Measurements from ENCODE around the gene NME3. TPM values are rescaled to one million over a fixed set of nuclear protein-coding genes. Genes with fewer than 3 reads are reported as not detected.
"Not testable (repeated sequence)": the region's sequence is repeated elsewhere in the genome, so short reads cannot be mapped to it uniquely, and the experiment has no call there.

The NME3 gene
- total and polyA plus RNA-seq, 9 donors = 68.6 to 129 (median 87.4) TPM; not detected in 1

GRCh38 chr16:1809281-1809801 lies 38.0 kb upstream of the NME3 start:
- intact Hi-C loops (cut with DNase I) = no loop called here
- no peaks in the 10 kb centered on the region for H3K4me1 ChIP-seq (ENCODE audit: insufficient read depth)
- H3K36me3 ChIP-seq = no peaks in the 10 kb centered on the region
- DNase-seq = peak in 1 of 5 donors; percentile 19
- no peak overlapping the region for H3K27ac ChIP-seq
- no peaks in the 10 kb centered on the region for H3K27me3 ChIP-seq
- WGBS, 3 donors = 65 to 80% (median 74%) methylated on average over 24 to 28 of the region's 28 CpGs
- no peaks in the 10 kb centered on the region for H3K9me3 ChIP-seq
- TF ChIP-seq, protein P1, sequence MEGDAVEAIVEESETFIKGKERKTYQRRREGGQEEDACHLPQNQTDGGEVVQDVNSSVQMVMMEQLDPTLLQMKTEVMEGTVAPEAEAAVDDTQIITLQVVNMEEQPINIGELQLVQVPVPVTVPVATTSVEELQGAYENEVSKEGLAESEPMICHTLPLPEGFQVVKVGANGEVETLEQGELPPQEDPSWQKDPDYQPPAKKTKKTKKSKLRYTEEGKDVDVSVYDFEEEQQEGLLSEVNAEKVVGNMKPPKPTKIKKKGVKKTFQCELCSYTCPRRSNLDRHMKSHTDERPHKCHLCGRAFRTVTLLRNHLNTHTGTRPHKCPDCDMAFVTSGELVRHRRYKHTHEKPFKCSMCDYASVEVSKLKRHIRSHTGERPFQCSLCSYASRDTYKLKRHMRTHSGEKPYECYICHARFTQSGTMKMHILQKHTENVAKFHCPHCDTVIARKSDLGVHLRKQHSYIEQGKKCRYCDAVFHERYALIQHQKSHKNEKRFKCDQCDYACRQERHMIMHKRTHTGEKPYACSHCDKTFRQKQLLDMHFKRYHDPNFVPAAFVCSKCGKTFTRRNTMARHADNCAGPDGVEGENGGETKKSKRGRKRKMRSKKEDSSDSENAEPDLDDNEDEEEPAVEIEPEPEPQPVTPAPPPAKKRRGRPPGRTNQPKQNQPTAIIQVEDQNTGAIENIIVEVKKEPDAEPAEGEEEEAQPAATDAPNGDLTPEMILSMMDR (IDR thresholded peaks at IDR 0.05) = no peak
- TF ChIP-seq POLR2A (IDR thresholded peaks at IDR 0.05) (no peak), EP300 (IDR thresholded peaks at IDR 0.05) (no peak)
- H3K4me3 ChIP-seq = no peak overlapping the region

- 77 to 84% (median 79%) methylated on average over 18 of the region's 18 CpGs for WGBS, 3 donors
- Histone ChIP-seq H3K36me3 (no peaks in the 10 kb centered on the region), H3K27me3 (no peaks in the 10 kb centered on the region), H3K27ac (no peak overlapping the region), H3K4me1 (ENCODE audit: insufficient read depth) (no peaks in the 10 kb centered on the region), H3K4me3 (no peak overlapping the region), H3K9me3 (no peaks in the 10 kb centered on the region)
- intact Hi-C loops (cut with DNase I) = no loop called here
- no peak for TF ChIP-seq EP300 (IDR thresholded peaks at IDR 0.05)
- no peak for TF ChIP-seq POLR2A (IDR thresholded peaks at IDR 0.05)
- TF ChIP-seq, protein P1 (IDR thresholded peaks at IDR 0.05) = no peak
- no peak for DNase-seq
Observed at GRCh38 chr16:1808691-1809090, 37.3 kb upstream of the NME3 start.

DNA sequence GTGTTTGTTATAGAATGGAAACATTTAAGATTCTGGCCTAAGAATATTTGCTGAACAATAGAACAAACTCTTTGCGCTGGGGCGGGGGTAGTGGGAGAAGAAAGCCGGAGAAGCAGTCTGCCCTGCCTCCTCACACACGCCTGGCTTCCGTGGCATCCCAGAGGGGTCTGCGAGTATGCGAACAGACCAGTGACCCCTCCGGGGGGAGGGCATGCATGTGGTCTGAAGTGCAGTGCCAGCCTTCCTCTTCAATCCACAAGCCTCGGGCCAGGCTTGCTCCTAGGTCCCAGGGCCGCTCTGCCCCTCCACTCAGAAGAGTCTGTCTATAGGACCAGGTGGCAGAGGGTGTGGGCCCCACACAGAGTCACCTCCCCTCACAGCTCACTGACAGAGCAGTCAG lies 36.3 kb upstream of the NME3 start:
- 87 to 88% (median 88%) methylated on average over 10 of the region's 10 CpGs for WGBS, 3 donors
- Histone ChIP-seq H3K9me3 (no peaks in the 10 kb centered on the region), H3K36me3 (no peaks in the 10 kb centered on the region), H3K4me3 (no peak overlapping the region), H3K27ac (no peak overlapping the region), H3K27me3 (no peaks in the 10 kb centered on the region), H3K4me1 (ENCODE audit: insufficient read depth) (no peaks in the 10 kb centered on the region)
- TF ChIP-seq, protein P1 (IDR thresholded peaks at IDR 0.05) = no peak
- TF ChIP-seq POLR2A (IDR thresholded peaks at IDR 0.05) (no peak), EP300 (IDR thresholded peaks at IDR 0.05) (no peak)
- DNase-seq = no peak
- intact Hi-C loops (cut with DNase I) = no loop called here

GRCh38 chr16:1800701-1801100 lies 29.4 kb upstream of the NME3 start:
- Histone ChIP-seq H3K36me3 (no peaks in the 10 kb centered on the region), H3K4me3 (no peak overlapping the region), H3K27ac (no peak overlapping the region), H3K9me3 (no peaks in the 10 kb centered on the region), H3K27me3 (no peaks in the 10 kb centered on the region), H3K4me1 (ENCODE audit: insufficient read depth) (no peaks in the 10 kb centered on the region)
- intact Hi-C loops (cut with DNase I) = no loop called here
- WGBS, 3 donors = 38 to 84% (median 44%) methylated on average over 10 of the region's 10 CpGs
- TF ChIP-seq POLR2A (IDR thresholded peaks at IDR 0.05) = no peak
- TF ChIP-seq, protein P1 (IDR thresholded peaks at IDR 0.05) = no peak
- no peak for TF ChIP-seq EP300 (IDR thresholded peaks at IDR 0.05)
- DNase-seq = no peak

- H3K36me3 ChIP-seq; H3K27ac ChIP-seq; DNase-seq; H3K9me3 ChIP-seq; H3K27me3 ChIP-seq; intact Hi-C loops (cut with DNase I); H3K4me3 ChIP-seq; H3K4me1 ChIP-seq (ENCODE audit: insufficient read depth): not testable (repeated sequence)
- 51 to 84% (median 68%) methylated on average over 5 of the region's 5 CpGs for WGBS, 3 donors
Observed at GRCh38 chr16:1799263-1799662, 27.9 kb upstream of the NME3 start.

Measured in ovary (tissue), 9 donors.